ENCODE results near the gene PRDM1. TPM values are rescaled to one million over a fixed set of nuclear protein-coding genes. Genes with fewer than 3 reads are reported as not detected.

Gene PRDM1
- total RNA-seq, 4 donors from 2014 or later = 6.4 to 57.8 (median 14.9) TPM

- no peak for DNase-seq
- no peak overlapping the region for H3K27ac ChIP-seq
- no peak overlapping the region for H3K4me3 ChIP-seq
- H3K9me3 ChIP-seq = no peaks in the 10 kb centered on the region
- TF ChIP-seq POLR2A (IDR thresholded peaks at IDR 0.05) (no peak), CTCF (IDR thresholded peaks at IDR 0.05) (no peak)
- no peaks in the 10 kb centered on the region for H3K36me3 ChIP-seq
- no peaks in the 10 kb centered on the region for H3K27me3 ChIP-seq
- H3K4me1 ChIP-seq = no peaks in the 10 kb centered on the region
Measured at GRCh38 chr6:106156863-106157262, 70.7 kb downstream of the PRDM1 start.

- Histone ChIP-seq H3K36me3 (no peaks in the 10 kb centered on the region), H3K4me1 (peaks cover 4 to 8% (median 6%) of the 10 kb centered on the region in 4 donors), H3K4me3 (no peak overlapping the region), H3K27me3 (no peaks in the 10 kb centered on the region), H3K9me3 (no peaks in the 10 kb centered on the region), H3K27ac (no peak overlapping the region)
- DNase-seq = no peak
- no peak for TF ChIP-seq POLR2A (IDR thresholded peaks at IDR 0.05)
- TF ChIP-seq CTCF (IDR thresholded peaks at IDR 0.05) = no peak
Measured at GRCh38 chr6:106158816-106159215, 72.7 kb downstream of the PRDM1 start.

Other genes starting within 250 kb of the PRDM1 start
- 10 to 100 TPM; 42.7 to 73.4 (median 60.2) TPM for gene ATG5, start 239.4 kb downstream of the PRDM1 start, total RNA-seq

Data from Peyer's patch (tissue), 4 donors.